Neural progenitor cell (in vitro differentiated cells): ENCODE results near the gene ZGLP1. TPM values are rescaled to one million over a fixed set of nuclear protein-coding genes. Genes with fewer than 3 reads are reported as not detected.
A peak's percentile ranks its signal among the peaks of the same experiment; 100 is the strongest.

ENCODE experiments used
- DNase-seq: peaks from one replicate; pipeline ENCODE4 v3.0.0-alpha.2; 2016; ENCODE audit warnings: low spot score
- H2AFZ ChIP-seq: fragments of 200-600 bp; sonication (generic); replicated peaks from 2 replicates; pipeline ENCODE4 v1.6.1; 2016; ENCODE audit warnings: antibody characterized with exemption
- H3F3A ChIP-seq: fragments of 200-600 bp; sonication (generic); 2 replicates; pipeline ENCODE4 v1.6.1; 2016; ENCODE audit warnings: antibody characterized with exemption, low read depth
- H3K27ac ChIP-seq: fragments of 200-600 bp; sonication (generic); 2 replicates; pipeline ENCODE4 v1.5.1; 2016; ENCODE audit warnings: mild to moderate bottlenecking
- H3K27me3 ChIP-seq: fragments of 200-600 bp; sonication (generic); 2 replicates; pipeline ENCODE4 v1.6.1; 2016; ENCODE audit warnings: mild to moderate bottlenecking, moderate library complexity
- H3K36me3 ChIP-seq: fragments of 200-600 bp; sonication (generic); 2 replicates; pipeline ENCODE4 v1.5.1; 2016
- H3K4me1 ChIP-seq: fragments of 200-600 bp; sonication (generic); 2 replicates; pipeline ENCODE4 v1.6.1; 2016; ENCODE audit warnings: mixed run types
- H3K4me2 ChIP-seq: fragments of 200-600 bp; sonication (generic); 2 replicates; pipeline ENCODE4 v1.6.1; 2016
- H3K4me3 ChIP-seq: fragments of 200-600 bp; sonication (generic); 2 replicates; pipeline ENCODE4 v1.5.1; 2016
- H3K79me2 ChIP-seq: fragments of 200-600 bp; sonication (generic); 2 replicates; pipeline ENCODE4 v1.6.1; 2016; ENCODE audit warnings: low read depth
- H3K9ac ChIP-seq: fragments of 200-600 bp; sonication (generic); 2 replicates; pipeline ENCODE4 v1.6.1; 2016
- H3K9me3 ChIP-seq: fragments of 200-600 bp; sonication (generic); 2 replicates; pipeline ENCODE4 v1.5.1; 2016; ENCODE audit warnings: low read depth
- H4K20me1 ChIP-seq: fragments of 200-600 bp; sonication (generic); 2 replicates; pipeline ENCODE4 v1.6.1; 2016; ENCODE audit warnings: low read depth
- H3K27ac Mint-ChIP-seq: 3 replicates; pipeline ENCODE4 v1.8.0; 2021; ENCODE audit warnings: mixed read lengths
- H3K27me3 Mint-ChIP-seq: 2 replicates; pipeline ENCODE4 v1.8.0; 2022; ENCODE audit warnings: low read depth, mild to moderate bottlenecking, inconsistent platforms, moderate library complexity, mixed read lengths; ENCODE audit not compliant: insufficient read depth
- H3K36me3 Mint-ChIP-seq: 3 replicates; pipeline ENCODE4 v1.8.0; 2021; ENCODE audit warnings: mixed read lengths
- H3K4me1 Mint-ChIP-seq: 3 replicates; pipeline ENCODE4 v1.8.0; 2021; ENCODE audit warnings: mixed read lengths
- H3K4me3 Mint-ChIP-seq: 3 replicates; pipeline ENCODE4 v1.8.0; 2021; ENCODE audit warnings: mild to moderate bottlenecking, moderate library complexity, mixed read lengths
- H3K9me3 Mint-ChIP-seq: 3 replicates; pipeline ENCODE4 v1.8.0; 2020; ENCODE audit warnings: mixed read lengths
- CTCF ChIP-seq: fragments of 200-600 bp; sonication (generic); IDR thresholded peaks from 2 replicates; pipeline ENCODE4 v1.5.1; 2017; ENCODE audit warnings: antibody characterized with exemption, mild to moderate bottlenecking
- EZH2 ChIP-seq: fragments of 200-600 bp; sonication (generic); IDR thresholded peaks from 2 replicates; pipeline ENCODE4 v1.6.1; 2017; ENCODE audit warnings: antibody characterized with exemption, mild to moderate bottlenecking, moderate library complexity
- EZH2phosphoT487 ChIP-seq: fragments of 200-600 bp; sonication (generic); IDR thresholded peaks from 2 replicates; pipeline ENCODE4 v1.6.1; 2017; ENCODE audit warnings: antibody characterized with exemption
- total RNA-seq: library from RNA; depleted of rRNA; stranded (reverse); fragments of >200 nt; gene quantifications from 2 replicates; pipeline ENCODE4 v1.2.3, GENCODE V29; 2015; ENCODE audit warnings: low replicate concordance

ZGLP1 gene
- total RNA-seq, 1 donor from 2014 or later: 2.4 TPM

- H3K27me3 ChIP-seq: no peaks in the 10 kb centered on the region
- Mint-ChIP-seq H3K27me3 (peaks cover 6% of the 10 kb centered on the region), H3K9me3 (no peaks in the 10 kb centered on the region), H3K4me1 (no peaks in the 10 kb centered on the region), H3K36me3 (no peaks in the 10 kb centered on the region), H3K27ac (no peak overlapping the region), H3K4me3 (peak overlapping the region; percentile 8)
- no peak overlapping the region for H3K9ac ChIP-seq
- H2AFZ ChIP-seq: no peak overlapping the region
- H3K79me2 ChIP-seq: no peaks in the 10 kb centered on the region
- no peaks in the 10 kb centered on the region for H3K9me3 ChIP-seq
- H4K20me1 ChIP-seq: no peaks in the 10 kb centered on the region
- TF ChIP-seq EZH2: no peak
- no peak for TF ChIP-seq EZH2phosphoT487
- TF ChIP-seq CTCF: no peak
- no peak overlapping the region for H3K4me3 ChIP-seq
- H3F3A ChIP-seq: no peaks in the 10 kb centered on the region
- no peak overlapping the region for H3K4me2 ChIP-seq
- DNase-seq: no peak
- no peaks in the 10 kb centered on the region for H3K36me3 ChIP-seq
- no peaks in the 10 kb centered on the region for H3K4me1 ChIP-seq
- no peak overlapping the region for H3K27ac ChIP-seq
These were observed 33.9 kb upstream of the ZGLP1 start for GRCh38 chr19:10343495-10343894.

- Histone ChIP-seq H4K20me1 (peaks cover 8% of the 10 kb centered on the region), H3K27me3 (no peaks in the 10 kb centered on the region), H3F3A (no peaks in the 10 kb centered on the region), H3K4me2 (no peak overlapping the region), H2AFZ (no peak overlapping the region), H3K79me2 (no peaks in the 10 kb centered on the region), H3K4me1 (no peaks in the 10 kb centered on the region), H3K9ac (no peak overlapping the region), H3K36me3 (no peaks in the 10 kb centered on the region), H3K27ac (no peak overlapping the region), H3K4me3 (no peak overlapping the region), H3K9me3 (no peaks in the 10 kb centered on the region)
- H3K27me3 Mint-ChIP-seq: peaks cover 7% of the 10 kb centered on the region
- TF ChIP-seq EZH2: no peak
- TF ChIP-seq CTCF: no peak
- TF ChIP-seq EZH2phosphoT487: no peak
- DNase-seq: no peak
- H3K36me3 Mint-ChIP-seq: no peaks in the 10 kb centered on the region
- no peaks in the 10 kb centered on the region for H3K9me3 Mint-ChIP-seq
- H3K4me3 Mint-ChIP-seq: no peak overlapping the region
- peaks cover 1% of the 10 kb centered on the region for H3K4me1 Mint-ChIP-seq
- no peak overlapping the region for H3K27ac Mint-ChIP-seq
These were observed 30.4 kb upstream of the ZGLP1 start for GRCh38 chr19:10339977-10340376.

GRCh38 chr19:10339380-10339960 is 29.9 kb upstream of the ZGLP1 start, which contains the start of gene ICAM3:
Gene ICAM3, minus strand, starts transcription at chr19:10339624. Its CDS starts 10 bp downstream, at chr19:10339614.
- H3K4me2 ChIP-seq: no peak within 1 kb of the TSS
- H3K27me3 Mint-ChIP-seq: peaks cover 7% of the 10 kb centered on the region
- H2AFZ ChIP-seq: no peak within 1 kb of the TSS
- peaks cover 10% of the 10 kb centered on the region for H4K20me1 ChIP-seq
- H3K9ac ChIP-seq: no peak within 1 kb of the TSS
- peaks cover 2% of the 10 kb centered on the region for H3K4me1 ChIP-seq
- H3K36me3 ChIP-seq: no peaks in the 10 kb centered on the region
- H3K4me3 ChIP-seq: no peak within 1 kb of the TSS
- H3K9me3 ChIP-seq: no peaks in the 10 kb centered on the region
- no peaks in the 10 kb centered on the region for H3K36me3 Mint-ChIP-seq
- H3K4me1 Mint-ChIP-seq: peaks cover 5% of the 10 kb centered on the region
- H3K9me3 Mint-ChIP-seq: no peaks in the 10 kb centered on the region
- no peak within 1 kb of the TSS for H3K27ac ChIP-seq
- TF ChIP-seq EZH2 (no peak), CTCF (no peak), EZH2phosphoT487 (no peak)
- DNase-seq: no peak
- no peak within 1 kb of the TSS for H3K4me3 Mint-ChIP-seq
- no peaks in the 10 kb centered on the region for H3K79me2 ChIP-seq
- H3F3A ChIP-seq: peaks cover 2% of the 10 kb centered on the region
- peaks cover 2% of the 10 kb centered on the region for H3K27me3 ChIP-seq
- H3K27ac Mint-ChIP-seq: no peak within 1 kb of the TSS
